HFFc6 (cell line): ENCODE measurements around the gene NCR2. TPM values are rescaled to one million over a fixed set of nuclear protein-coding genes. Genes with fewer than 3 reads are reported as not detected.

Experiments used
- DNase-seq: peaks from one replicate; pipeline ENCODE4 v3.0.0-alpha.2; 2018
- H3K27ac Mint-ChIP-seq: 2 replicates; pipeline ENCODE4 v1.8.0; 2020; ENCODE audit warnings: mild to moderate bottlenecking, mixed read lengths
- H3K27me3 Mint-ChIP-seq: 2 replicates; pipeline ENCODE4 v1.8.0; 2021; ENCODE audit warnings: mild to moderate bottlenecking, moderate library complexity, mixed read lengths; ENCODE audit not compliant: insufficient read depth
- H3K36me3 Mint-ChIP-seq: 2 replicates; pipeline ENCODE4 v1.8.0; 2021; ENCODE audit warnings: low read depth, mixed read lengths
- H3K4me1 Mint-ChIP-seq: 2 replicates; pipeline ENCODE4 v1.8.0; 2020; ENCODE audit warnings: low read depth, mixed read lengths
- H3K4me3 Mint-ChIP-seq: 2 replicates; pipeline ENCODE4 v1.8.0; 2020; ENCODE audit warnings: mild to moderate bottlenecking, moderate library complexity, mixed read lengths
- H3K9me3 Mint-ChIP-seq: 2 replicates; pipeline ENCODE4 v1.8.0; 2020; ENCODE audit warnings: mild to moderate bottlenecking, mixed read lengths
- CTCF ChIP-seq: fragments of 200-600 bp; sonication (generic); IDR thresholded peaks from 2 replicates; pipeline ENCODE4 v1.5.0; 2021; ENCODE audit warnings: antibody characterized with exemption, mild to moderate bottlenecking
- total RNA-seq, 6 experiments: library from RNA; stranded (reverse); fragmentation: NEBNext Ultra II Directional; extraction: Animal tissue kit (Norgen Biotek cat#: 25700); gene quantifications; 2 replicates in 1 of 6; 3 replicates in 5 of 6; pipeline ENCODE4 v1.2.3, GENCODE V29; 2021

The NCR2 gene
- total RNA-seq, 6 experiments from 2014 or later = not detected

GRCh38 chr6:41306187-41306854 lies 29.1 kb upstream of the NCR2 start:
- Mint-ChIP-seq H3K27ac (no peak overlapping the region), H3K4me1 (no peaks in the 10 kb centered on the region), H3K9me3 (no peaks in the 10 kb centered on the region; the same call in 1 of the 2 replicates), H3K27me3 (peaks cover 20% of the 10 kb centered on the region), H3K36me3 (no peaks in the 10 kb centered on the region), H3K4me3 (no peak overlapping the region)
- peak; percentile 87 for TF ChIP-seq CTCF
- DNase-seq = no peak

- Mint-ChIP-seq H3K27ac (no peak overlapping the region), H3K27me3 (peaks cover 28% of the 10 kb centered on the region), H3K4me1 (peaks cover 18% of the 10 kb centered on the region), H3K36me3 (no peaks in the 10 kb centered on the region), H3K9me3 (no peaks in the 10 kb centered on the region), H3K4me3 (no peak overlapping the region)
- TF ChIP-seq CTCF = no peak
- no peak for DNase-seq
Observed at GRCh38 chr6:41315203-41315602, 20.2 kb upstream of the NCR2 start.

GRCh38 chr6:41315943-41316620 lies 19.3 kb upstream of the NCR2 start:
- Mint-ChIP-seq H3K4me1 (peaks cover 23% of the 10 kb centered on the region), H3K27ac (no peak overlapping the region)
- no peak for TF ChIP-seq CTCF

GRCh38 chr6:41318261-41318653 lies 17.2 kb upstream of the NCR2 start:
- no peak for TF ChIP-seq CTCF
- peaks cover 19% of the 10 kb centered on the region for H3K27me3 Mint-ChIP-seq
- H3K9me3 Mint-ChIP-seq = no peaks in the 10 kb centered on the region
- peaks cover 26% of the 10 kb centered on the region for H3K4me1 Mint-ChIP-seq
- H3K27ac Mint-ChIP-seq = no peak overlapping the region
- H3K36me3 Mint-ChIP-seq = no peaks in the 10 kb centered on the region
- peak overlapping the region; percentile 77 for H3K4me3 Mint-ChIP-seq
- no peak for DNase-seq

More at GRCh38 chr6:41315943-41316620, 19.3 kb upstream of the NCR2 start:
- Mint-ChIP-seq H3K36me3 (no peaks in the 10 kb centered on the region), H3K27me3 (peaks cover 28% of the 10 kb centered on the region), H3K4me3 (no peak overlapping the region), H3K9me3 (no peaks in the 10 kb centered on the region)
- no peak for DNase-seq

- no peaks in the 10 kb centered on the region for H3K9me3 Mint-ChIP-seq
- DNase-seq = peak; percentile 64
- no peaks in the 10 kb centered on the region for H3K36me3 Mint-ChIP-seq
- peaks cover 26% of the 10 kb centered on the region for H3K4me1 Mint-ChIP-seq
- H3K27me3 Mint-ChIP-seq = peaks cover 12% of the 10 kb centered on the region
- no peak overlapping the region for H3K27ac Mint-ChIP-seq
- peak overlapping the region; percentile 77 for H3K4me3 Mint-ChIP-seq
- TF ChIP-seq CTCF = peak; percentile 100
Observed at GRCh38 chr6:41318654-41319565, 16.5 kb upstream of the NCR2 start.
